GM13976 (cell line): ENCODE data around the gene ADGRD1.

Source experiments
- DNase-seq: peaks from one replicate; pipeline ENCODE4 v3.0.0; 2012; ENCODE audit warnings: low spot score
- CTCF ChIP-seq: IDR thresholded peaks from 2 replicates; pipeline ENCODE4 v1.5.1; 2012; ENCODE audit warnings: borderline replicate concordance, mild to moderate bottlenecking; ENCODE audit not compliant: insufficient read depth; ENCODE audit errors: extremely low read depth, missing control alignments, control extremely low read depth
- in situ Hi-C: fragments of 300-500 bp; cut with MboI; formaldehyde crosslinking; loops from one replicate; pipeline ENCODE4 v1.12.0; 2022; ENCODE audit warnings: low sequenced_read_pairs, mixed read lengths, inconsistent platforms; ENCODE audit not compliant: unreplicated experiment

ADGRD1 gene

DNA sequence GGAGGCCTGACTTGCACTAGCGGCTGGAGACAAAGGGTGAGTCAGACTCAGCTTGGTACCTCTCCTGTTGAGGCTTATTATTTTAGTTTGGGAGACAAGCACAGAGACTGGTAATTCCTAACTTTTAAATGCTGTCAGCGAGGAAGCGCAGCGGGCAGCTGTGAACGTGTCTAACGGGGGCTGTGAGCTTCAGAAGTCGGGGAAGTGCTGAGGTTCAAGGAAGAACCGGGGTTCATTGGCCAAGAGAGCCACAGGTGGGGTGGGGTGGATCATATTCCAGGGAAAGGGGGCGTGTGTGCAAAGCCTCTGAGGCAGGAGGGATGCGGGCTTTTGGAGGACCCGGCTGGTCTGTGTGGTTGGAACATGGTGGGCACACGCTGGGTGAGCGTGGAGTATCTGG is 36.1 kb upstream of the ADGRD1 start:
- in situ Hi-C loops = no loop called here
- no peak for TF ChIP-seq CTCF
- no peak for DNase-seq

- in situ Hi-C loops = no loop called here
- no peak for TF ChIP-seq CTCF
Observed at GRCh38 chr12:130919086-130919485, 34.6 kb upstream of the ADGRD1 start.

GRCh38 chr12:130920119-130920703 is 33.5 kb upstream of the ADGRD1 start:
- in situ Hi-C loops = no loop called here
- no peak for DNase-seq
- no peak for TF ChIP-seq CTCF

More at GRCh38 chr12:130919086-130919485, 34.6 kb upstream of the ADGRD1 start:
- DNase-seq = no peak

DNA sequence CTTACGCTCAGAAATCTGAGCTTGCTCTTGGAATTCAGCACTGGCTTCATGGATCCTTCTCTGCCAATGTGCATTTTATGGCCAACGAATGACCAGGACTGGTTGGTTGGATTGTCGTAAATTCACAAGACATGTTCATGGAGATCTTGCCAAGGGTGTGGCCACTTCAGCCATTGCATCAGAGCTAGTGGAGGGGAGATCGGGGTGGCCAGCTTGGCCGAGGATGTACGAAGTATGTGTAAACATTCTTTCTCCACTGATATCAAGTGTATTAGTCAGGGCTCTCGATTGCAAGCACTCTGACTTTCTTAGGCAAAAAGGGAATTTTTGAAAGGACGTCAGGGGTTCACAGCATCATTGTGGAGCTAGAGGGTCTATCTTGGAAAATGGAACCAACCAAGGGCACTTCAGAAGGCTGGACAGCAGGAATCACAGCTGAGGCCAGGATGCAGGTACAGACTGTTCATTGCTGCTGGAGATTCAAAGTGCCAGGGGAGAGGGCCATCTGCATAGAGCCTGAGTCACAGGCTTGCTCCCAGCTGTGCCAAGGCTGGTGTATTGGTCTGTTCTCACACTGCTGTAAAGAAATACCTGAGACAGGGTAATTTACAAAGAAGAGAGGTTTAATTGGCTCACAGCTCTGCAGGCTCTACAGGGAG is 32.9 kb upstream of the ADGRD1 start:
- no peak for TF ChIP-seq CTCF
- DNase-seq = no peak
- in situ Hi-C loops = no loop called here

GRCh38 chr12:130922511-130922953 is 31.2 kb upstream of the ADGRD1 start:
- in situ Hi-C loops = no loop called here
- TF ChIP-seq CTCF = no peak
- DNase-seq = no peak

DNA sequence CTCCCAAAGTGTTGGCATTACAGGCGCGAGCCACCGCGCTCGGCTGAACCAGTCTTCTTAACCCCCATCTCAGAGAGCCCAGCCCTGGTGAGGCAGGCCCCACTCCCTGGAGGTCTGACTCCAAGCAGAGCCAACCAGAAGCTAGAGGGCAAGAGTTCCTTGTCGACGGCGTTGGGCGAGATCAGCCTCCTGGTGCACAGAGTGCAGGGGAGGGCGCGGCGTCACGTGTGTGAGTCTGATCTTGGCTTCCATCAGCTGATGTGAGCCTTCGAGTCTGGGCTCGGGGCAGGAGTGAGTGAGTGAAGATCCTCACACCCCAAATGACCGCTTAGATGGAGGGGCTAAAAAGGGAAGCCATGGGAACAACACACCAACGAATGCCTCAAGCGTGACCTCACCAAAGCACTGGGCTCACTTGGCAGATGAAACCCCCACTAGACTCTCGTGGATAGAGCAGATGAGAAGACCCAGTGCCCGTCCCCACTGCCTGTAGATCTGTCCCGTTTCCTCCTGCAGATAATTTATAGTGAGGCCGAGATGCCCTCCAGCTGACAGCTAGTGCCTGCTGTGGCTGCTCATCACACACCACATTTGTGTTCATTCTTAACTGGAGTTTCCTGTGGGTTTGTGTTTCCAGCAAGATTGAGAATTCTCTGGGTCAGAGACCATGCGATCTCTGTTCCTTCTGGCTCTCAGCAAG is 28.6 kb upstream of the ADGRD1 start:
- no peak for DNase-seq
- no peak for TF ChIP-seq CTCF
- in situ Hi-C loops = no loop called here
